T-helper 2 cell (primary cell): ENCODE data around the gene CIZ1.

Experiments used
- DNase-seq, 5 experiments: peaks; one replicate each; pipeline versions ENCODE4 v3.0.0 to v3.0.0-alpha.2; 2012 to 2022

The CIZ1 gene

GRCh38 chr9:128162215-128163026, 29.0 kb downstream of the CIZ1 start:
- no peak for DNase-seq

GRCh38 chr9:128161215-128161902, 30.0 kb downstream of the CIZ1 start:
- no peak for DNase-seq

GRCh38 chr9:128160603-128160987, 30.8 kb downstream of the CIZ1 start:
- DNase-seq = peak in 3 of 5 experiments; percentile 17 to 69 (median 39)

GRCh38 chr9:128159784-128160602, 31.4 kb downstream of the CIZ1 start, which contains the start of gene BBLN:
Gene BBLN, plus strand, starts transcription at chr9:128160265. Its CDS starts 143 bp downstream, at chr9:128160408.
- peak; percentile 81 to 94 (median 90) for DNase-seq

- DNase-seq = peak in 3 of 5 experiments; percentile 49 to 86 (median 64)
Observed at GRCh38 chr9:128159522-128159783, 31.9 kb downstream of the CIZ1 start.

GRCh38 chr9:128155736-128156500, 35.5 kb downstream of the CIZ1 start:
- DNase-seq = no peak

GRCh38 chr9:128153947-128154695, 37.3 kb downstream of the CIZ1 start:
- DNase-seq = no peak

GRCh38 chr9:128153060-128153946, 38.1 kb downstream of the CIZ1 start:
- no peak for DNase-seq

- DNase-seq = no peak
Observed at GRCh38 chr9:128152133-128153059, 39.0 kb downstream of the CIZ1 start.

- no peak for DNase-seq
Observed at GRCh38 chr9:128151309-128152132, 39.9 kb downstream of the CIZ1 start.

GRCh38 chr9:128150594-128151308, 40.6 kb downstream of the CIZ1 start:
- DNase-seq = peak in 1 of 5 experiments; percentile 30

GRCh38 chr9:128149951-128150593, 41.3 kb downstream of the CIZ1 start:
- DNase-seq = no peak

- no peak for DNase-seq
Observed at GRCh38 chr9:128149001-128149701, 42.2 kb downstream of the CIZ1 start, which contains the start of gene LCN2. Gene LCN2, plus strand, starts transcription at chr9:128149453. Its CDS starts 73 bp downstream, at chr9:128149526.

- no peak for DNase-seq
Observed at GRCh38 chr9:128148509-128149000, 42.8 kb downstream of the CIZ1 start.

GRCh38 chr9:128146591-128147120, 44.7 kb downstream of the CIZ1 start:
- no peak for DNase-seq

GRCh38 chr9:128145951-128146351, 45.4 kb downstream of the CIZ1 start:
- no peak for DNase-seq
